ENCODE measurements around the gene GJA9. TPM values are rescaled to one million over a fixed set of nuclear protein-coding genes. Genes with fewer than 3 reads are reported as not detected.
"Not testable (repeated sequence)": the region's sequence is repeated elsewhere in the genome, so short reads cannot be mapped to it uniquely, and the experiment has no call there.

The GJA9 gene
- total and polyA plus RNA-seq, 9 donors, result not detected

- Histone ChIP-seq H3K27me3 (no peaks in the 10 kb centered on the region), H3K4me3 (no peak overlapping the region), H3K9me3 (no peaks in the 10 kb centered on the region), H3K4me1 (ENCODE audit: insufficient read depth) (no peaks in the 10 kb centered on the region), H3K27ac (no peak overlapping the region), H3K36me3 (no peaks in the 10 kb centered on the region)
- intact Hi-C loops (cut with DNase I), result no loop called here
- 93 to 97% (median 96%) methylated on average over 1 of the region's 1 CpG for WGBS, 3 donors
- TF ChIP-seq CTCF (IDR thresholded peaks at IDR 0.05) (no peak), POLR2A (IDR thresholded peaks at IDR 0.05) (no peak), EP300 (IDR thresholded peaks at IDR 0.05) (no peak)
- no peak for DNase-seq
These were observed 36.4 kb upstream of the GJA9 start for GRCh38 chr1:38917772-38918171.

GRCh38 chr1:38917337-38917736 is 36.0 kb upstream of the GJA9 start:
- DNase-seq, result no peak
- intact Hi-C loops (cut with DNase I), result no loop called here
- Histone ChIP-seq H3K36me3 (no peaks in the 10 kb centered on the region), H3K27me3 (no peaks in the 10 kb centered on the region), H3K9me3 (no peaks in the 10 kb centered on the region), H3K4me3 (no peak overlapping the region), H3K4me1 (ENCODE audit: insufficient read depth) (no peaks in the 10 kb centered on the region), H3K27ac (no peak overlapping the region)
- 84 to 89% (median 87%) methylated on average over 3 of the region's 3 CpGs for WGBS, 3 donors
- TF ChIP-seq POLR2A (IDR thresholded peaks at IDR 0.05), result no peak
- no peak for TF ChIP-seq CTCF (IDR thresholded peaks at IDR 0.05)
- TF ChIP-seq EP300 (IDR thresholded peaks at IDR 0.05), result no peak

GRCh38 chr1:38915352-38915948 is 34.1 kb upstream of the GJA9 start:
- no peak overlapping the region for H3K4me3 ChIP-seq
- H3K9me3 ChIP-seq, result no peaks in the 10 kb centered on the region
- H3K27ac ChIP-seq, result no peak overlapping the region
- no peaks in the 10 kb centered on the region for H3K4me1 ChIP-seq (ENCODE audit: insufficient read depth)
- DNase-seq, result no peak
- TF ChIP-seq CTCF (IDR thresholded peaks at IDR 0.05), result no peak
- TF ChIP-seq EP300 (IDR thresholded peaks at IDR 0.05), result no peak
- no peak for TF ChIP-seq POLR2A (IDR thresholded peaks at IDR 0.05)
- intact Hi-C loops (cut with DNase I), result no loop called here
- WGBS, 3 donors, result 45 to 53% (median 52%) methylated on average over 3 of the region's 3 CpGs
- H3K36me3 ChIP-seq, result no peaks in the 10 kb centered on the region
- no peaks in the 10 kb centered on the region for H3K27me3 ChIP-seq

- H3K4me3 ChIP-seq; DNase-seq; H3K4me1 ChIP-seq (ENCODE audit: insufficient read depth); H3K36me3 ChIP-seq; H3K27me3 ChIP-seq; intact Hi-C loops (cut with DNase I); H3K27ac ChIP-seq; H3K9me3 ChIP-seq: not testable (repeated sequence)
- 94 to 98% (median 97%) methylated on average over 8 of the region's 8 CpGs for WGBS, 3 donors
These were observed 33.5 kb upstream of the GJA9 start for GRCh38 chr1:38914908-38915307.

- TF ChIP-seq CTCF (IDR thresholded peaks at IDR 0.05) (no peak), EP300 (IDR thresholded peaks at IDR 0.05) (no peak), POLR2A (IDR thresholded peaks at IDR 0.05) (no peak)
- Histone ChIP-seq H3K4me3 (no peak overlapping the region), H3K9me3 (no peaks in the 10 kb centered on the region), H3K27me3 (no peaks in the 10 kb centered on the region), H3K27ac (no peak overlapping the region), H3K36me3 (no peaks in the 10 kb centered on the region), H3K4me1 (ENCODE audit: insufficient read depth) (no peaks in the 10 kb centered on the region)
- intact Hi-C loops (cut with DNase I), result no loop called here
- WGBS, 3 donors, result 87 to 89% (median 88%) methylated on average over 13 of the region's 13 CpGs
- DNase-seq, result no peak
These were observed 27.4 kb upstream of the GJA9 start for GRCh38 chr1:38908821-38909220.
